Stimulated activated CD8-positive, alpha-beta memory T cell treated with anti-CD3 and anti-CD28 coated beads, Interleukin-15, amount 100 ng/mL, for 4 hours (primary cell): Measurements from ENCODE around the gene GADD45GIP1.
"Not testable (repeated sequence)": the region's sequence is repeated elsewhere in the genome, so short reads cannot be mapped to it uniquely, and the experiment has no call there.

Experiments used
- DNase-seq, 2 donors: peaks; one replicate each; pipeline ENCODE4 v3.0.0-alpha.2; 2020; ENCODE audit warnings: low read depth in 2 of 2

GADD45GIP1 gene

GRCh38 chr19:12990431-12990830, 33.4 kb upstream of the GADD45GIP1 start:
- no peak for DNase-seq

- no peak for DNase-seq
These were observed 30.8 kb upstream of the GADD45GIP1 start for GRCh38 chr19:12987781-12988180.

GRCh38 chr19:12987190-12987589, 30.2 kb upstream of the GADD45GIP1 start:
- DNase-seq = no peak

DNA sequence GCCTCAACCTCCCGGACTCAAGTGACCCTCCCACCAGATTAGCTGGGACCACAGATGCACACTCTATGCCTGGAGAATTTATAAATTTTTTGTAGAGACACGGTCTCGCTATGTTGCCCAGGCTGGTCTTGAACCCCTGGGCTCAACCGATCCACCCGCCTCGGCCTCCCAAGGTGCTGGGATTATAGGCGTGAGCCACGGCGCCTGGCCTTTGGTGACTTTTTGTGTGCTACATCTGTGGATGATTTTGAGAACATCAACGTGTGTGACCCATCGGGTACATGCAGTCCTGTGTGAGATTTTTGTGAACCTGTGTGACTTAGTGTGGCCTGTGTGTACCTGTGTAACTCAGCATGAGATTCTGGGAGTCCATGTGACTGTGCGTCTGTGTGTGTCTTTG, 29.7 kb upstream of the GADD45GIP1 start:
- no peak for DNase-seq

DNA sequence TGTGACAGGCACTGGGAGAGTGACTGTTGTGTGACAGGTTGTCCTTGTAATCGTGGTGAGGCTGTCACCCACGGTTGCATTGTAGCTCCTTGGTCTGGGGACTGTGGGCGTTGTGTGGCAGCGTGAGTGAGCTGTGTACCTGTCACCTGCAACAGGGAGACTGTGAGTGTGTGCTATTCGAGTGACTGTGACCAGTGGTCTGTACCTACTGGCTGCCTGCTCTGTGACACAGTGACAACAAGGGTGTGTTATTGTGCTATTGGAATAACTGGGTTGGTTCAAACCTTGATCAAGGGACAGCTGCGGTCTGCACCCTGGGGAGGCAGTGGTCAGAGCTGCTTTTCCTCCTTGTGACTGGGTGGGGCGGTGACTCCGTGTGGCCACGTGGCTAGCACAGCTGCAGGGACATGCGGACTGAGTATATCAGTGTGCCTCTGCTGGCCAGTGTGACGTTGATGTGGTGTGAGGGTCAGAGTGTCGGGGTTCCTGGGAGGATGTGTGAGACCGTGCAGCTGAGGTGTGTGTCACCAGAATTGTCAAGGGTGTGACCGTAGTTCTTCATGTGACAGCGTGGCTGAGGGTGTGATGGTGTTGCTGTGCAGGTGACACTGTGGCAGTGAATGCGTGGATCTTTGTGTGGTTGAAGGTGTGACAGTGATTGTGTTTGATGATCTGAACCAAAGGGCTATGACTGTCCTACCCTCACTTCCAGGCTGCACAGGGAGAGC, 28.2 kb upstream of the GADD45GIP1 start:
- peak in 1 of 2 donors; percentile 12 for DNase-seq

GRCh38 chr19:12984683-12985048, 27.6 kb upstream of the GADD45GIP1 start:
- no peak for DNase-seq

GRCh38 chr19:12984143-12984627, 27.2 kb upstream of the GADD45GIP1 start:
- no peak for DNase-seq

DNA sequence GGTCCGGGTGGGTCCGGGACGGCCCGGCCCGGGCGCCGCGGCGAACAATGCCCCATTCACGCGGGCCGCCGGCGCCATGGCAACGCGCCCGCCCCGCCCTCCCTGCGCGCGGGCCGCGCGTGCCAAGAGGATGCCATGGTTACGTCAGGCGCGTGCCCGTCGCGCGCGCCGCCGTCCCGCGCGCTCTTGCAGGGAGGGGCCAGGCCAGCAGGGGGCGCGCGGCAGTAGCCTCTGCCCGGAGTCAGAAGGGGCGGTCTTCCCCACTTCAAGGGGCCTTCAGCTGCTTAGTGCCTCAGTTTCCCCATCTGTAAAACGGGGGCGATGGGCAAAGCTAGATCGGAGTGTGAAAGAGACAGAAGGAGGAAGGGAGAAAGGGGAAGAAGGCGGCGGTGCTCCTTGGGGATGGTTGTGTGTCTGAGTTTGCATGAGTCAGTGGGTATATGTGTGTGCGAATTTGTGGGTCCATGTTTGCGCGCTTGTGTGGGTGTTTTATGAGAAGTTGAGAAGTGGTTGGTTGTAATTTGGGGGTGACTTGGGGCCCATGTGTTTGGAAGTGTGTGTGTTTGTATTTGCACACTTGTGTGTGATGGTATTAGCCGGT, 26.6 kb upstream of the GADD45GIP1 start:
- peak; percentile 43 to 56 for DNase-seq

DNA sequence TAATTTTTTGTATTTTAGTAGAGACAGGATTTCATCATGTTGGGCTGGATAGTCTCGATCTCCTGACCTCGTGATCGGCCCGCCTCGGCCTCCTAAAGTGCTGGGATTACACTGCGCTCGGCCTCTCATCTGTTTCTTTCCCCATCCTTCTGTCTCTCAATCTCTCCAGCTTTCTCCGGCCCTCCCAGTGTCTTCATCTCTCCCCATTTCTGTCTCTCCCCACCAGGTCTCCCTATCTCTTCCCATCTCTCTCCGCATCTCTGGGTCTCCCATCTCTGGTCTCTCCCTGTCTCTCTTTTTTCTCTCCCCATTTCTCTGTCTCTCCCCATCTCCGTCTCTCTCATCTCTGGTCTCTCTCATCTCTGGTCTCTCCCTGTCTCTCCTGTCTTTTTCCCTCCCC, 26.1 kb upstream of the GADD45GIP1 start:
- DNase-seq = no peak

- no peak for DNase-seq
These were observed 25.6 kb upstream of the GADD45GIP1 start for GRCh38 chr19:12982648-12983047.

DNA sequence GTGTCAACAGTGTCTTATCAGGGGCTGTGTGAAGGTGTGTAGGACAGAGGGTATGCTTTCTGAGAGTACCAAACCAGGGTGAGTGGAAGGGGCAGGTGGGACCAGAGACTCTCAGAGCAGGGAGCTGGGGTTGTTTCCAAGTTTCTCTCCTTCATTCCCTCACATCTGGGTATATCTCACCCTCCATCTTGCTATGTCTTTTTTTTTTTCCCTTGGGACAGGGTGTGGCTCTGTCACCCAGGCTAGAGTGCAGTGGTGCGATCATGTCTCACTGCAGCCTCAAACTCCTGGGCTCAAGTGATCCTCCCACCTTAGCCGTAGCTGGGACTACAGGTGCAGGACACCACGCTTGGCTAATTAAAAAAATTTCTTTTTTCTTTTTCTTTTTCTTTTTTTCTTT, 23.0 kb upstream of the GADD45GIP1 start:
- DNase-seq = no peak

DNA sequence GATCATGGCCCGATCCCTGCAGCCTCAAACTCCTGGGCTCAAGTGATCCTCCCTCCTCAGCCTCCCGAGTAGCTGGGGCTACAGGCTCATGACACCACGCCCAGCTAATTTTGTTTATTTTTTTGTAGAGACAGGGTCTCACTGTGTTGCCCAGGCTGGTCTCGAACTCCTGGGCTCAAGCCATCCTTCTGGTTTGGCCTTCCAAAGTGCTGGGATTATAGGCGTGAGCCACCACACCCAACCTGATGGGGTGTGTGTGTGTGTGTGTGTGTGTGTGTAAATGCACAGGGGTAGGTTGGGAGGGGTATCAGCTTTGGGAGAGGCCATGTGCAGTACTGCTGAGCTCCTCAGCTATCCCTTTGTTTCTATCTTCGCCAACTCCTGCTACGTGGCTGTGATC, 19.1 kb upstream of the GADD45GIP1 start:
- not testable (repeated sequence) for DNase-seq

GRCh38 chr19:12975221-12975741, 18.3 kb upstream of the GADD45GIP1 start:
- no peak for DNase-seq

- no peak for DNase-seq
These were observed 17.5 kb upstream of the GADD45GIP1 start for GRCh38 chr19:12974301-12975220.

GRCh38 chr19:12973236-12973635, 16.2 kb upstream of the GADD45GIP1 start:
- DNase-seq = no peak

GRCh38 chr19:12970070-12970820, 13.2 kb upstream of the GADD45GIP1 start:
- DNase-seq = no peak

DNA sequence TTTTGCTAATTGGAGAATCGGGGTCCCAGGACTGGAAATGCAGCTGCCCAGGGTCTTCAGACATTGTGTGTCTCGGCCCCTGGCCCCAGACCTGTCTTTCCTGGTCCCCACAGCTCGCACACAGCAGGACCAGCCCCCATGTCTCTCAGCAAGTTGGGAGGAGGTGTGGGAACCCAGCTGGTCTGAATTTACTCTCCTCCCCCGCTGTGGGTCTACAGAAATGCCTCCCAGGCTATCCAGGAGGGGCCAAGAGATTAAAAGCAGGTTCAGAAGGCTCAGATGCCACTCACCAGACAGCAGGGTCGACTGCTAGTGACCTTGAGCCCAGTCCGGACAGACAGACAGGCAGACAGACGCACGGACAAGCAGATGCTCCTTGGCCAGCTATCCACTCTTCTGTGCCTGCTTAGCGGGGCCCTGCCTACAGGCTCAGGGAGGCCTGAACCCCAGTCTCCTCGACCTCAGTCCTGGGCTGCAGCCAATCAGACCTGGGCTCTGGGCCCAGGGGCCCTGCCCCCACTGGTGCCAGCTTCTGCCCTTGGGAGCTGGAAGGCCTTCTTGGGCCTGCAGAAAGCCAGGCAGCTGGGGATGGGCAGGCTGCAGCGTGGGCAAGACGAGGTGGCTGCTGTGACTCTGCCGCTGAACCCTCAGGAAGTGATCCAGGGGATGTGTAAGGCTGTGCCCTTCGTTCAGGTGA, 12.4 kb upstream of the GADD45GIP1 start, which contains the start of gene DAND5:
TSS of gene DAND5 (plus strand) at position 285 of the 697 bp plus-strand sequence. CDS start at position 370, 85 bp downstream.
- no peak for DNase-seq

GRCh38 chr19:12967907-12968306, 10.9 kb upstream of the GADD45GIP1 start:
- DNase-seq = no peak

DNA sequence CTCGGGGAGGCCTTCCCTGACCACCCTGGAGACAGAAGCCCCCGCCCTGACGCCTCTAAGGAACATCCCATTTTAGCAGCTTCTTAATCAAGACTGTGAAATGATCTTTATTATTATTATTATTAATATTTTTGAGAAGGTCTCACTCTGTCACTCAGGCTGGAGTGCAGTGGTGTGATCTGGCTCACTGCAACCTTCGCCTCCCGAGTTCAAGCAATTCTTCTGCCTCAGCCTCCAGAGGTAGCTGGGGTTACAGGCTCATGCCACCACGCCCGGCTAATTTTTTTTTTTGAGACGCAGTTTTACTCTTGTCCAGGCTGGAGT, 8.8 kb upstream of the GADD45GIP1 start:
- no peak for DNase-seq

DNA sequence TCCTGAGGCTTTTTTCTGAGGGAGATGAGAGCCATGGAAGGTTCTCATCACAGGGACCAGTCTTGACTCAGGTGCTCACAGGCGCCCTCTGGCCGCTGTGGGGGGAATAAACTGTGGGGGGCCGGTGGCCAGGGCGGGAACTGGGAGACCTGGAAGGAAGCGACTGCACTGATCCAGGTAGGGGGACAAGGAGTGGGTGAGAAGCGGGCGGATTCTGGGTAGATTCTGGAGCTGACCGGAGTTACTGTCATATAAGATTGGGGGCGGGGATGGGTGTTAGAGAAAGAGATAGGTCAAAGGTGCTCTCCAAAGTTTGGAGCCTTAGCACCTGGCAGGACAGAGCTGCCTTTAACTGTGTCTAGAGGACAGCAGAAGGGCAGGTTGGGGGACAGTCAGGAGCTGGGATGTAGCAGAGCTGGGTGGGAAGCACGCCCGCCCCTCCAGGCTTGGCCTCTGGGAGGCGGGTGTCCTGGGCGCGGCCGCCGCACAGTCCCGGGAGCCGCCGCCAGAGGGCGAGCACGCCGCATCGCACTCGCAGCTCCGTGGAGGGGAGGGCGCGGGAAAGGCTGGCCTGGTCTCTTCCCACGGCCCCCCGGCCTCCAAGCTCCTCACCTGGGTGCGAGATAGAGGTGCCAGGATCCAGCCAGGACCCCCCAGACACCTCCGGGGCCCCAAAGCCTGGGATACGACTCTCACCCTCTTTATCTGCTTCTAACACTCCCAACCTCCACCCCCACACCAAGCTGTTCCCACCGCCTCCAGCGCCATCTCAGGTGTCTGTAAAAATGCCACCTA, 8.2 kb upstream of the GADD45GIP1 start:
- DNase-seq = peak; percentile 55 to 59
